ENCODE data around the gene TRIOBP. TPM values are rescaled to one million over a fixed set of nuclear protein-coding genes. Genes with fewer than 3 reads are reported as not detected.

Gene TRIOBP
- total and polyA plus RNA-seq, 2 of the 13 experiments (the other 11 are each of a cell fraction or from before 2014, with no cell fraction given), result 6.1 to 15.4 TPM

DNA sequence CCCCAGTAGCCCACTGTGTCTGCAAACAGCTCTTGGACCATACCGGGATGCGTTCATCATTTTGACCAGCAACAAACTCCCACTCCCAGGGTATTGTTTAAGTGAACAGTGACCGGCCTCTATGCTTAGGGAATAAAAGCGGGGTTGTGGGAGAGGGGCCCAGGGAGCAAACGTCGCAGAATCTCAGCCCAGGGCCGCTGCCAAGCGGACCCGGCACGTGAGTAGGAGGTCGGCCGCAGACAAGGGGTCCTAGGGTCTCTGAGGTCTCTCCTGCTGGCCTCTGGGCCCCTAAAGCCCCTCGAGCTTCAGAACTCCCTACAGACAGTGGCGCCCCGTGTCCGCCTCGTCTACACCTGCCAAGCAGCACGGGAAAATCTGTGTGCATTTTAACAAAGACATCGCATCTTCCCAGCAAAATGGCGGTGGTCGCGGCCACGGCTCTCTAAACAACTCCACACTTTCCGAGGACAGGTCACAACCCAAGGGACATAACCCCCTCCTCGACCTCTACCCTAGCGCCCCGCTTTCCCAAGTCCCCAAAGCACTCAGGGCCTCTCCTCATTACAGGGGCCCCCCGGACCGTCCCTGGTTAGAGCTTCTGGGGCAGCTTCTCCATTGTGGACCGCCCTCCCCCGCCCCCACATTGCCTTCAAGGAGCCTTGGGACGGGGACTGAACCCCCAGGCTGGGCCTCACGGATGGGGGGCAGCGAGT is 106.9 kb downstream of the TRIOBP start (continued):
- TF ChIP-seq, protein P1, sequence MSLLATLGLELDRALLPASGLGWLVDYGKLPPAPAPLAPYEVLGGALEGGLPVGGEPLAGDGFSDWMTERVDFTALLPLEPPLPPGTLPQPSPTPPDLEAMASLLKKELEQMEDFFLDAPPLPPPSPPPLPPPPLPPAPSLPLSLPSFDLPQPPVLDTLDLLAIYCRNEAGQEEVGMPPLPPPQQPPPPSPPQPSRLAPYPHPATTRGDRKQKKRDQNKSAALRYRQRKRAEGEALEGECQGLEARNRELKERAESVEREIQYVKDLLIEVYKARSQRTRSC (CRISPR knock-in tag; IDR thresholded peaks at IDR 0.05; ENCODE audit: low read depth), result no peak
- TF ChIP-seq, protein P2, sequence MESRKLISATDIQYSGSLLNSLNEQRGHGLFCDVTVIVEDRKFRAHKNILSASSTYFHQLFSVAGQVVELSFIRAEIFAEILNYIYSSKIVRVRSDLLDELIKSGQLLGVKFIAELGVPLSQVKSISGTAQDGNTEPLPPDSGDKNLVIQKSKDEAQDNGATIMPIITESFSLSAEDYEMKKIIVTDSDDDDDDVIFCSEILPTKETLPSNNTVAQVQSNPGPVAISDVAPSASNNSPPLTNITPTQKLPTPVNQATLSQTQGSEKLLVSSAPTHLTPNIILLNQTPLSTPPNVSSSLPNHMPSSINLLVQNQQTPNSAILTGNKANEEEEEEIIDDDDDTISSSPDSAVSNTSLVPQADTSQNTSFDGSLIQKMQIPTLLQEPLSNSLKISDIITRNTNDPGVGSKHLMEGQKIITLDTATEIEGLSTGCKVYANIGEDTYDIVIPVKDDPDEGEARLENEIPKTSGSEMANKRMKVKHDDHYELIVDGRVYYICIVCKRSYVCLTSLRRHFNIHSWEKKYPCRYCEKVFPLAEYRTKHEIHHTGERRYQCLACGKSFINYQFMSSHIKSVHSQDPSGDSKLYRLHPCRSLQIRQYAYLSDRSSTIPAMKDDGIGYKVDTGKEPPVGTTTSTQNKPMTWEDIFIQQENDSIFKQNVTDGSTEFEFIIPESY (CRISPR knock-in tag; IDR thresholded peaks at IDR 0.05), result no peak
- TF ChIP-seq SMARCC2 (IDR thresholded peaks at IDR 0.05) (no peak), JUND (CRISPR knock-in tag; IDR thresholded peaks at IDR 0.05) (no peak), DR1 (CRISPR knock-in tag; IDR thresholded peaks at IDR 0.05) (no peak), ZNF350 (CRISPR knock-in tag; IDR thresholded peaks at IDR 0.05; ENCODE audit: borderline replicate concordance, low read depth) (no peak), POLR2A (IDR thresholded peaks at IDR 0.05; ENCODE audit: insufficient read depth in 1 of 2, low read depth in 2 of 2, low read length in 2 of 2) (peak; percentile 28 to 48; a peak in 2 of 4 replicates), WIZ (CRISPR knock-in tag; IDR thresholded peaks at IDR 0.05) (no peak), ZKSCAN8 (CRISPR knock-in tag; IDR thresholded peaks at IDR 0.05; ENCODE audit: borderline replicate concordance) (no peak), HMG20B (CRISPR knock-in tag; conservative IDR thresholded peaks at IDR 0.05) (no peak), MED8 (CRISPR knock-in tag; IDR thresholded peaks at IDR 0.05; ENCODE audit: insufficient replicate concordance) (no peak), ZNF747 (CRISPR knock-in tag; IDR thresholded peaks at IDR 0.05; ENCODE audit: borderline replicate concordance) (no peak), ZNF772 (CRISPR knock-in tag; IDR thresholded peaks at IDR 0.05) (no peak; the same call in 1 of the 2 replicates), MAFF (IDR thresholded peaks at IDR 0.05; ENCODE audit: low read depth, low read length) (no peak), GZF1 (CRISPR knock-in tag; IDR thresholded peaks at IDR 0.05) (no peak), ZFY (CRISPR knock-in tag; IDR thresholded peaks at IDR 0.05) (peak; percentile 38; the same call in 1 of the 2 replicates), NR3C1 (CRISPR knock-in tag; IDR thresholded peaks at IDR 0.05) (no peak), ZNF720 (CRISPR knock-in tag; IDR thresholded peaks at IDR 0.05) (no peak), ONECUT2 (CRISPR knock-in tag; IDR thresholded peaks at IDR 0.05) (no peak), ZNF768 (CRISPR knock-in tag; IDR thresholded peaks at IDR 0.05) (no peak), ZSCAN25 (CRISPR knock-in tag; IDR thresholded peaks at IDR 0.05) (no peak), ZNF33A (CRISPR knock-in tag; IDR thresholded peaks at IDR 0.05; ENCODE audit: borderline replicate concordance) (no peak), SUZ12 (IDR thresholded peaks at IDR 0.05; ENCODE audit: low read depth, low read length) (no peak), ZC3H4 (CRISPR knock-in tag; IDR thresholded peaks at IDR 0.05; ENCODE audit: borderline replicate concordance) (peak; percentile 77; the same call in 1 of the 2 replicates), ZMYM3 (CRISPR knock-in tag; IDR thresholded peaks at IDR 0.05) (no peak)
- TF ChIP-seq, protein P3, sequence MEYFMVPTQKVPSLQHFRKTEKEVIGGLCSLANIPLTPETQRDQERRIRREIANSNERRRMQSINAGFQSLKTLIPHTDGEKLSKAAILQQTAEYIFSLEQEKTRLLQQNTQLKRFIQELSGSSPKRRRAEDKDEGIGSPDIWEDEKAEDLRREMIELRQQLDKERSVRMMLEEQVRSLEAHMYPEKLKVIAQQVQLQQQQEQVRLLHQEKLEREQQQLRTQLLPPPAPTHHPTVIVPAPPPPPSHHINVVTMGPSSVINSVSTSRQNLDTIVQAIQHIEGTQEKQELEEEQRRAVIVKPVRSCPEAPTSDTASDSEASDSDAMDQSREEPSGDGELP (IDR thresholded peaks at IDR 0.05; ENCODE audit: borderline replicate concordance, low read depth), result no peak
- TF ChIP-seq, protein P4, sequence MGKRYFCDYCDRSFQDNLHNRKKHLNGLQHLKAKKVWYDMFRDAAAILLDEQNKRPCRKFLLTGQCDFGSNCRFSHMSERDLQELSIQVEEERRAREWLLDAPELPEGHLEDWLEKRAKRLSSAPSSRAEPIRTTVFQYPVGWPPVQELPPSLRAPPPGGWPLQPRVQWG (CRISPR knock-in tag; IDR thresholded peaks at IDR 0.05; ENCODE audit: borderline replicate concordance, low read depth), result no peak
- TF ChIP-seq, protein P5, sequence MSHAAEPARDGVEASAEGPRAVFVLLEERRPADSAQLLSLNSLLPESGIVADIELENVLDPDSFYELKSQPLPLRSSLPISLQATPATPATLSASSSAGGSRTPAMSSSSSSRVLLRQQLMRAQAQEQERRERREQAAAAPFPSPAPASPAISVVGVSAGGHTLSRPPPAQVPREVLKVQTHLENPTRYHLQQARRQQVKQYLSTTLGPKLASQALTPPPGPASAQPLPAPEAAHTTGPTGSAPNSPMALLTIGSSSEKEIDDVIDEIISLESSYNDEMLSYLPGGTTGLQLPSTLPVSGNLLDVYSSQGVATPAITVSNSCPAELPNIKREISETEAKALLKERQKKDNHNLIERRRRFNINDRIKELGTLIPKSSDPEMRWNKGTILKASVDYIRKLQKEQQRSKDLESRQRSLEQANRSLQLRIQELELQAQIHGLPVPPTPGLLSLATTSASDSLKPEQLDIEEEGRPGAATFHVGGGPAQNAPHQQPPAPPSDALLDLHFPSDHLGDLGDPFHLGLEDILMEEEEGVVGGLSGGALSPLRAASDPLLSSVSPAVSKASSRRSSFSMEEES (CRISPR knock-in tag; IDR thresholded peaks at IDR 0.05), result no peak
